ENCODE measurements around the gene KRT72.

Gene KRT72

GRCh38 chr12:52629281-52630007 is 28.2 kb upstream of the KRT72 start:
- Histone ChIP-seq H3K27me3 (ENCODE audit: insufficient read depth, low read length) (no peaks in the 10 kb centered on the region), H3K9ac (ENCODE audit: low read length) (no peak overlapping the region), H3K36me3 (ENCODE audit: insufficient read depth, low read length) (no peaks in the 10 kb centered on the region), H3K9me2 (ENCODE audit: low read depth, low read length) (no peaks in the 10 kb centered on the region), H3K27ac (ENCODE audit: low read depth, low read length, poor library complexity, severe bottlenecking) (no peak overlapping the region), H3F3A (ENCODE audit: insufficient read depth, low read length) (no peaks in the 10 kb centered on the region), H3K4me1 (ENCODE audit: insufficient read depth, low read length, severe bottlenecking) (no peaks in the 10 kb centered on the region), H4K20me1 (ENCODE audit: insufficient read depth, low read length) (no peaks in the 10 kb centered on the region), H3K4me3 (ENCODE audit: low read depth, low read length, poor library complexity, severe bottlenecking) (no peak overlapping the region), H3K79me2 (ENCODE audit: insufficient read depth, low read length) (no peaks in the 10 kb centered on the region), H3K9me3 (ENCODE audit: low read length) (no peaks in the 10 kb centered on the region), H2AFZ (ENCODE audit: low read length) (no peak overlapping the region), H3K4me2 (ENCODE audit: low read length) (no peak overlapping the region)
- TF ChIP-seq CTCF (IDR thresholded peaks at IDR 0.05; ENCODE audit: low read length) (no peak), EZH2 (IDR thresholded peaks at IDR 0.05; ENCODE audit: borderline replicate concordance, low read length) (no peak)

GRCh38 chr12:52628841-52629240 is 27.6 kb upstream of the KRT72 start:
- Histone ChIP-seq H3K27ac (ENCODE audit: low read depth, low read length, poor library complexity, severe bottlenecking) (no peak overlapping the region), H3K4me3 (ENCODE audit: low read depth, low read length, poor library complexity, severe bottlenecking) (no peak overlapping the region), H3K9ac (ENCODE audit: low read length) (no peak overlapping the region), H3K27me3 (ENCODE audit: insufficient read depth, low read length) (no peaks in the 10 kb centered on the region), H3K4me2 (ENCODE audit: low read length) (no peak overlapping the region), H3K9me3 (ENCODE audit: low read length) (no peaks in the 10 kb centered on the region), H4K20me1 (ENCODE audit: insufficient read depth, low read length) (no peaks in the 10 kb centered on the region), H2AFZ (ENCODE audit: low read length) (no peak overlapping the region), H3F3A (ENCODE audit: insufficient read depth, low read length) (no peaks in the 10 kb centered on the region), H3K4me1 (ENCODE audit: insufficient read depth, low read length, severe bottlenecking) (no peaks in the 10 kb centered on the region), H3K9me2 (ENCODE audit: low read depth, low read length) (no peaks in the 10 kb centered on the region), H3K79me2 (ENCODE audit: insufficient read depth, low read length) (no peaks in the 10 kb centered on the region), H3K36me3 (ENCODE audit: insufficient read depth, low read length) (no peaks in the 10 kb centered on the region)
- TF ChIP-seq EZH2 (IDR thresholded peaks at IDR 0.05; ENCODE audit: borderline replicate concordance, low read length) (no peak), CTCF (IDR thresholded peaks at IDR 0.05; ENCODE audit: low read length) (no peak)

GRCh38 chr12:52628111-52628507 is 26.8 kb upstream of the KRT72 start:
- Histone ChIP-seq H3K79me2 (ENCODE audit: insufficient read depth, low read length) (no peaks in the 10 kb centered on the region), H3K4me1 (ENCODE audit: insufficient read depth, low read length, severe bottlenecking) (no peaks in the 10 kb centered on the region), H3F3A (ENCODE audit: insufficient read depth, low read length) (no peaks in the 10 kb centered on the region), H3K27me3 (ENCODE audit: insufficient read depth, low read length) (no peaks in the 10 kb centered on the region), H3K9me2 (ENCODE audit: low read depth, low read length) (no peaks in the 10 kb centered on the region), H2AFZ (ENCODE audit: low read length) (no peak overlapping the region), H3K4me2 (ENCODE audit: low read length) (no peak overlapping the region), H3K27ac (ENCODE audit: low read depth, low read length, poor library complexity, severe bottlenecking) (no peak overlapping the region), H3K9ac (ENCODE audit: low read length) (no peak overlapping the region), H3K4me3 (ENCODE audit: low read depth, low read length, poor library complexity, severe bottlenecking) (no peak overlapping the region), H4K20me1 (ENCODE audit: insufficient read depth, low read length) (no peaks in the 10 kb centered on the region), H3K9me3 (ENCODE audit: low read length) (no peaks in the 10 kb centered on the region), H3K36me3 (ENCODE audit: insufficient read depth, low read length) (no peaks in the 10 kb centered on the region)
- TF ChIP-seq EZH2 (IDR thresholded peaks at IDR 0.05; ENCODE audit: borderline replicate concordance, low read length) (no peak), CTCF (IDR thresholded peaks at IDR 0.05; ENCODE audit: low read length) (no peak)
